K562 (cell line): Measurements from ENCODE around the gene ARAF. TPM values are rescaled to one million over a fixed set of nuclear protein-coding genes. Genes with fewer than 3 reads are reported as not detected.

ENCODE experiments used
- DACH1 ChIP-seq: fragments of 450-650 bp; IDR thresholded peaks from 2 replicates; pipeline ENCODE4 v1.6.1; 2018; ENCODE audit not compliant: partially characterized antibody
- ETS1 ChIP-seq: conservative IDR thresholded peaks from 2 replicates; pipeline ENCODE4 v1.6.1; 2011; ENCODE audit warnings: low read depth, mild to moderate bottlenecking, low read length; ENCODE audit not compliant: control insufficient read depth
- ETV5 ChIP-seq: sonication (generic); formaldehyde crosslinking; IDR thresholded peaks from 2 replicates; pipeline ENCODE4 v1.4.0; 2020; ENCODE audit warnings: low read depth, mild to moderate bottlenecking, missing genetic modification reagents
- FOXP1 ChIP-seq: sonication (generic); formaldehyde crosslinking; IDR thresholded peaks from 2 replicates; pipeline ENCODE4 v1.8.0; 2022; ENCODE audit warnings: mild to moderate bottlenecking, missing genetic modification reagents
- HDGF ChIP-seq: fragments of 450-650 bp; IDR thresholded peaks from 2 replicates; pipeline ENCODE4 v1.6.1; 2016
- KLF1 ChIP-seq: fragments of 450-650 bp; IDR thresholded peaks from 2 replicates; pipeline ENCODE4 v1.6.1; 2016; ENCODE audit warnings: missing genetic modification characterization, missing compliant biosample characterization
- MEIS2 ChIP-seq: fragments of 450-650 bp; IDR thresholded peaks from 2 replicates; pipeline ENCODE4 v1.6.1; 2014; ENCODE audit warnings: mild to moderate bottlenecking; ENCODE audit not compliant: partially characterized antibody
- NBN ChIP-seq: fragments of 450-650 bp; IDR thresholded peaks from 2 replicates; pipeline ENCODE4 v1.6.1; 2016; ENCODE audit warnings: low read depth, mild to moderate bottlenecking
- POLR2AphosphoS5 ChIP-seq: IDR thresholded peaks from 2 replicates; pipeline ENCODE4 v1.6.1; 2011; ENCODE audit warnings: mild to moderate bottlenecking, low read depth, low read length, moderate library complexity; ENCODE audit not compliant: control insufficient read depth, insufficient read depth
- POLR2H ChIP-seq: IDR thresholded peaks from 2 replicates; pipeline ENCODE4 v1.6.1; 2016; ENCODE audit warnings: missing genetic modification characterization, low read depth, mild to moderate bottlenecking, control low read depth, missing compliant biosample characterization, moderate library complexity
- RB1 ChIP-seq: fragments of 450-650 bp; IDR thresholded peaks from 2 replicates; pipeline ENCODE4 v1.6.1; 2017; ENCODE audit warnings: low read depth, mild to moderate bottlenecking
- RBM25 ChIP-seq: fragments of 200-400 bp; formaldehyde crosslinking; IDR thresholded peaks from 2 replicates; pipeline ENCODE4 v1.6.1; 2018; ENCODE audit warnings: low read length, low read depth, moderate library complexity; ENCODE audit not compliant: severe bottlenecking
- TCF3 ChIP-seq: sonication (generic); formaldehyde crosslinking; IDR thresholded peaks from 2 replicates; pipeline ENCODE4 v1.4.0; 2020; ENCODE audit warnings: mild to moderate bottlenecking, missing genetic modification reagents
- TEAD4 ChIP-seq, 2 experiments: sonication (generic) in 1 of 2; formaldehyde crosslinking in 1 of 2; IDR thresholded peaks; 2 replicates each; pipeline versions ENCODE4 v1.6.1 to v1.8.0; 2012 to 2022; ENCODE audit warnings: borderline replicate concordance in 1 of 2, inconsistent platforms in 1 of 2, low read length in 1 of 2, mild to moderate bottlenecking in 1 of 2, missing genetic modification reagents in 1 of 2
- TFAP4 ChIP-seq: sonication (generic); formaldehyde crosslinking; IDR thresholded peaks from 2 replicates; pipeline ENCODE4 v1.8.0; 2022; ENCODE audit warnings: missing genetic modification reagents, mild to moderate bottlenecking, moderate library complexity, borderline replicate concordance
- ZNF239 ChIP-seq: fragments of 250-450 bp; sonication (Bioruptor Pico); IDR thresholded peaks from 2 replicates; pipeline ENCODE4 v1.4.0; 2020; ENCODE audit warnings: mild to moderate bottlenecking
- polyA plus RNA-seq, 8 experiments: library from polyadenylated mRNA; depleted of rRNA in 4 of 8; stranded (reverse) in 5 of 8; unstranded in 3 of 8; fragments of >200 nt; fragmentation: Nextera tagmentation in 2 of 8; fragmentation: Illumina TruSeq in 1 of 8; extraction: Ambion mirVana in 2 of 8; extraction: Trizol in 1 of 8; gene quantifications; 2 replicates each; pipeline versions ENCODE4 v1.2.1 to v1.2.3, GENCODE V29; 2011 to 2014; ENCODE audit warnings: inconsistent platforms in 1 of 8, missing spikeins in 1 of 8
- total RNA-seq, 7 experiments: library from RNA; depleted of rRNA in 6 of 7; stranded (reverse); fragments of >200 nt in 6 of 7; fragmentation: Illumina TruSeq in 2 of 7; extraction: Trizol in 2 of 7; gene quantifications; 2 replicates each; pipeline versions ENCODE4 v1.2.1 to v1.2.3, GENCODE V29; 2011 to 2021; ENCODE audit warnings: low replicate concordance in 1 of 7
- TF ChIP-seq, protein P1 (sequence below): sonication (generic); formaldehyde crosslinking; IDR thresholded peaks from 2 replicates; pipeline ENCODE4 v1.8.0; 2022; ENCODE audit warnings: mild to moderate bottlenecking, low read depth, missing genetic modification reagents
- TF ChIP-seq, protein P2 (sequence below): fragments of 200-800 bp; sonication (Bioruptor generic); IDR thresholded peaks from 2 replicates; pipeline ENCODE4 v1.6.1; 2017; ENCODE audit warnings: missing genetic modification characterization, missing compliant biosample characterization
- TF ChIP-seq, protein P3 (sequence below), 2 experiments: fragments of 450-650 bp; conservative IDR thresholded peaks; 2 replicates each; pipeline ENCODE4 v1.6.1; 2017; ENCODE audit warnings: mild to moderate bottlenecking in 2 of 2, moderate library complexity in 2 of 2

ARAF gene
- total and polyA plus RNA-seq, 9 of the 15 experiments (the other 6 are each of a cell fraction or from before 2014, with no cell fraction given): 5.5 to 70.0 (median 29.4) TPM

DNA sequence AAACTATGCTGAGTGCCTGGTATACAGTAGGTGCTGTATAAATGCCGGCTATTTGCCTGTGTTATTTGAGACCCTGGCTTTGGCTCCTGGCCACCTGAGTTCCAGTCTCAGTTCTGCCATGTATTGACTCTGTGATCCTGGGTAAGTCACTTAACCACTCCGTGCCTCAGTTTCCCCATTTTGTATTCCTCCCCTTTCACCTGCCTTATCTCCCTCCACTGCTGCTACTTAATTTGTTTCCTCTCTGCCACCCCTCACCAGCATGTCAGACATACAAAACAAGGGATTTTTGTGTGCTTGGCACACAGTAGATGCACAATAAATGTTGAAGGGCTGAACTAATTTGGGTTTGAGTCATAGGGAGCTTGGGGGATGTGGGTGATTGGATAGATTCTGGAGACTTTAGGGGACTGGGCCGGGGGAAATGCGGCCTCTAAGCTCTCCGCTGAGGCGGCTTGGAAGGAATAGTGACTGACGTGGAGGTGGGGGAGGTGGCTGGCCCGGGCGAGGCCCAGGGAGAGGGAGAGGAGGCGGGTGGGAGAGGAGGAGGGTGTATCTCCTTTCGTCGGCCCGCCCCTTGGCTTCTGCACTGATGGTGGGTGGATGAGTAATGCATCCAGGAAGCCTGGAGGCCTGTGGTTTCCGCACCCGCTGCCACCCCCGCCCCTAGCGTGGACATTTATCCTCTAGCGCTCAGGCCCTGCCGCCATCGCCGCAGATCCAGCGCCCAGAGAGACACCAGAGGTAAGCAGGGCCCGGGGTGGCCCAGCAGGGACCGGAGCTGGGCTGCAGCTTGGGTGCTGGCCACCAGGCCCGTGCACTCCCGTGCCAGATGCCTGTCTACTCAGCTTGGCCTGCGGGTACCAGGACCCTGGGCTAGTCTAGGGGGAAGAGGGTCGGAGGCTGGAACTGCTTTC, 21.0 kb downstream of the ARAF start, which contains the start of gene TIMP1 (continued):
- TF ChIP-seq, protein P1, sequence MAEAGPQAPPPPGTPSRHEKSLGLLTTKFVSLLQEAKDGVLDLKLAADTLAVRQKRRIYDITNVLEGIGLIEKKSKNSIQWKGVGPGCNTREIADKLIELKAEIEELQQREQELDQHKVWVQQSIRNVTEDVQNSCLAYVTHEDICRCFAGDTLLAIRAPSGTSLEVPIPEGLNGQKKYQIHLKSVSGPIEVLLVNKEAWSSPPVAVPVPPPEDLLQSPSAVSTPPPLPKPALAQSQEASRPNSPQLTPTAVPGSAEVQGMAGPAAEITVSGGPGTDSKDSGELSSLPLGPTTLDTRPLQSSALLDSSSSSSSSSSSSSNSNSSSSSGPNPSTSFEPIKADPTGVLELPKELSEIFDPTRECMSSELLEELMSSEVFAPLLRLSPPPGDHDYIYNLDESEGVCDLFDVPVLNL (CRISPR knock-in tag): no peak
- peak; percentile 19; the same call in 1 of the 2 replicates for TF ChIP-seq TEAD4 (IDR thresholded peaks at IDR 0.05; ENCODE audit: low read length)
- TF ChIP-seq TEAD4 (CRISPR knock-in tag; IDR thresholded peaks at IDR 0.05; ENCODE audit: borderline replicate concordance): no peak
- TF ChIP-seq POLR2H: peak; percentile 69
- no peak for TF ChIP-seq TCF3 (CRISPR knock-in tag)
- peak; percentile 78 for TF ChIP-seq MEIS2
- TF ChIP-seq, protein P2, sequence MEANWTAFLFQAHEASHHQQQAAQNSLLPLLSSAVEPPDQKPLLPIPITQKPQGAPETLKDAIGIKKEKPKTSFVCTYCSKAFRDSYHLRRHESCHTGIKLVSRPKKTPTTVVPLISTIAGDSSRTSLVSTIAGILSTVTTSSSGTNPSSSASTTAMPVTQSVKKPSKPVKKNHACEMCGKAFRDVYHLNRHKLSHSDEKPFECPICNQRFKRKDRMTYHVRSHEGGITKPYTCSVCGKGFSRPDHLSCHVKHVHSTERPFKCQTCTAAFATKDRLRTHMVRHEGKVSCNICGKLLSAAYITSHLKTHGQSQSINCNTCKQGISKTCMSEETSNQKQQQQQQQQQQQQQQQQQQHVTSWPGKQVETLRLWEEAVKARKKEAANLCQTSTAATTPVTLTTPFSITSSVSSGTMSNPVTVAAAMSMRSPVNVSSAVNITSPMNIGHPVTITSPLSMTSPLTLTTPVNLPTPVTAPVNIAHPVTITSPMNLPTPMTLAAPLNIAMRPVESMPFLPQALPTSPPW (CRISPR knock-in tag): peak; percentile 83
- TF ChIP-seq, protein P3, sequence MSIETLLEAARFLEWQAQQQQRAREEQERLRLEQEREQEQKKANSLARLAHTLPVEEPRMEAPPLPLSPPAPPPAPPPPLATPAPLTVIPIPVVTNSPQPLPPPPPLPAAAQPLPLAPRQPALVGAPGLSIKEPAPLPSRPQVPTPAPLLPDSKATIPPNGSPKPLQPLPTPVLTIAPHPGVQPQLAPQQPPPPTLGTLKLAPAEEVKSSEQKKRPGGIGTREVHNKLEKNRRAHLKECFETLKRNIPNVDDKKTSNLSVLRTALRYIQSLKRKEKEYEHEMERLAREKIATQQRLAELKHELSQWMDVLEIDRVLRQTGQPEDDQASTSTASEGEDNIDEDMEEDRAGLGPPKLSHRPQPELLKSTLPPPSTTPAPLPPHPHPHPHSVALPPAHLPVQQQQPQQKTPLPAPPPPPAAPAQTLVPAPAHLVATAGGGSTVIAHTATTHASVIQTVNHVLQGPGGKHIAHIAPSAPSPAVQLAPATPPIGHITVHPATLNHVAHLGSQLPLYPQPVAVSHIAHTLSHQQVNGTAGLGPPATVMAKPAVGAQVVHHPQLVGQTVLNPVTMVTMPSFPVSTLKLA (conservative IDR thresholded peaks at IDR 0.05): 0 out of 4 replicates have a peak, but pooled peaks of 1 of the 2 experiments have one; percentile 52
- no peak for TF ChIP-seq ZNF239 (CRISPR knock-in tag)
- peak; percentile 71; the same call in 1 of the 2 replicates for TF ChIP-seq NBN
- TF ChIP-seq RB1: peak; percentile 11; the same call in 1 of the 2 replicates
- TF ChIP-seq DACH1: peak; percentile 27
- TF ChIP-seq ETV5 (CRISPR knock-in tag): 0 out of 2 replicates have a peak, but pooled peaks have one; percentile 45
- TF ChIP-seq RBM25: peak; percentile 32
- 0 out of 2 replicates have a peak, but pooled peaks have one; percentile 46 for TF ChIP-seq HDGF
- TF ChIP-seq POLR2AphosphoS5: peak; percentile 77
- 0 out of 2 replicates have a peak, but pooled peaks have one; percentile 30 for TF ChIP-seq FOXP1 (CRISPR knock-in tag)
- peak; percentile 79 for TF ChIP-seq TFAP4 (CRISPR knock-in tag)
- TF ChIP-seq ETS1: 0 out of 2 replicates have a peak, but pooled peaks have one; percentile 38
- 0 out of 2 replicates have a peak, but pooled peaks have one; percentile 19 for TF ChIP-seq KLF1
